LHCN-M2 (cell line): ENCODE measurements around the gene MSRB1. TPM values are rescaled to one million over a fixed set of nuclear protein-coding genes. Genes with fewer than 3 reads are reported as not detected.
"Not testable (repeated sequence)": the region's sequence is repeated elsewhere in the genome, so short reads cannot be mapped to it uniquely, and the experiment has no call there.

Source experiments
- DNase-seq: peaks from one replicate; pipeline ENCODE4 v3.0.0-alpha.2; 2012; ENCODE audit warnings: low read depth
- total RNA-seq: library from RNA; depleted of rRNA; stranded (reverse); fragments of >200 nt; gene quantifications from 2 replicates; pipeline ENCODE4 v1.2.3, GENCODE V29; 2014

The MSRB1 gene
- total RNA-seq, 1 experiment from 2014 or later: 14.4 TPM

DNA sequence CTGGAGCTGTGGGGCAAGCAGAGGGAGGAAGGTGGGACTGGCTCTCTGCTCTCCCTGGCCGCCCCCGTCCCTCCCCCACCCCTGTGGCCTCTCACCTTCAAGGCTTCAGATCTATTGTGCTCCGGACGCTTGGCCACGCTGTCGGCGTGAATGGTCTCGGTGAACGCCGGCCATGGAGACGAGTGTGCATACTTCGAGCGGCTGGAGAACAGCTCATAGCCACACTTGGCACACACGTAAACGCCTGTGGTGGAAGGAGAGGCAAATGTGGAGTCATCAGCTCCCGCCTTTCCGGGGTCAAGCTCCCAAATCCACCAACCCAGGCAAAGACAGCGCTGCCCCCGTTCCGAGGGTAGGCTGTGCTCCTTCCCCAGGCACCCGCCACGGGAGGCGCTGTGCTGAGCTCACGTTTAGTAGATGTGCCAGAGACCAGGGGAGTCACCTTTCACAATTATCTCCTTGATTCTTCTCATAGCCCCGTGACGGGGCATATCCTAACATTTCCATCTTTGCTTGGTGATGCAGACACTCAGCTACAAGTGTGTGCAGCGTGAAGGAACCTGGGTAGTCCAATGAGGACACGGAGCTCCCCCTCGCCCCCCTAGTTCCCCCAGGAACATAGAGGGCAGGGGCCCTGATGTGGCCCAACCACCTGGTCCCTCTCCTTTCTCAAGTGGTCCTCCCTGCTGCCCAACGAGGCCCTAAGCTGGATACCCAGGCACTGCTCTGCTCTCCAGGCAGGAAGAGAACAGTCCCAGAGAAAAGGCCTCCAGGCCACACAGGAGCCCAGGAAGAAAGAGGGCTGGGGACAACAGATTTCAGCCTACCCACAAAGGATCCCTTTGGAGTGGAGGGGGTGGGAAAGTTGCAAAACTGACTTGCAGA is 1.6 kb downstream of the MSRB1 start:
- DNase-seq: no peak

DNA sequence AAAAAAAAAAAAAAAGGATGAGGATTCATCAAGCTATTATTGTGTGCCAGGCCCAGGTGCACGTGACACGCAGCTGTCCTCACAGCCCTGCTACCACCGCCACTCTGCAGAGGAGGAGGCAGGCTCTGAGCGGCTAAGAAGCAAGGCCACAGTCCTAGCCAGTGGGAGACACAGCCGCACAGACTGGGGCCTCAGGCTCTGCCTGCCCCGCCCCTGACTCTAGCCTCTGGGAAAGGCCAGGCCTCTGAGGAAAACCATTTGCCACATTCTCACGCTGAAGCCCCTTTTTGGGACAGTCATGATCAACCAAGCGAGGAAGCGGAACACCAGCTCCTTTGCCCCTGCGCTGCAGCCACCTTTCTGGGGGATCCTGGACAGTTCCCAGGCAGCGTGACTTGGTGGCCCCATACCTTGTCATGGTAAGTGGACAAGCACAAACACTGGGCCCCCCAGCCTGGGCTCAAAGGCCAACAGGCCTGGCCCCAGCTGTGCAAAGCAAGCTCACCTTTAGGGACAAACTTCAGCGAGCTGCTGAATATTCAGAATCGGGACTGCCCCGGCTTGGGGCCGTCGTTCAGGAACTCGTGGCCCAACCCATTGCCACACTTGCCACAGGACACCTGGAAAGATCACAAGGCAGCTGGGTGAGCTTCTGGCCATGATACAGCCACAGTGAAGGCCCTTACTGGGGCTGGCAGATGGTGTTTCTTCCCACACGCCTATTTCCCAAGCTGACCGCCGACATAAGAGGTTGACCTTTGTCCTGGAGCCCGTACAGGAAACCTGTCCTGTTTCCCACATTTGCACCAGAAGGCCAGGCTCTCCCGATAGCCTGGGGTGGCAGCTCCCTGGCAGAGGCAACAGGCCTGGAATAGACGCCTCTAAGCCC is 2.5 kb downstream of the MSRB1 start:
- no peak for DNase-seq

DNA sequence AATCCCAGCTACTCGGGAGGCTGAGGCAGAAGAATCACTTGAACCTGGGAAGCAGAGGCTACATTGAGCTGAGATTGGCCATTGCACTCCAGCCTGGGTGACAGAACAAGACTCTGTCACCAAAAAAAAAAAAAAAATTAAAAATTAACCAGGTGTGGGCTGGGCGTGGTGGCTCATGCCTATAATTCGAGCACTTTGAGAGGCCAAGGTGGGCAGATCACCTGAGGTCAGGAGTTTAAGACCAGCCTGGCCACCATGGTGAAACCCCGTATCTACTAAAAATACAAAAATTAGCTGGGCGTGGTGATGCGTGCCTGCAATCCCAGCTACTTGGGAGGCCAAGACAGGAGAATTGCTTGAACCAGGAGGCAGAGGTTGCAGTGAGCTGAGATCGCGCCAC is 3.2 kb downstream of the MSRB1 start:
- not testable (repeated sequence) for DNase-seq

DNA sequence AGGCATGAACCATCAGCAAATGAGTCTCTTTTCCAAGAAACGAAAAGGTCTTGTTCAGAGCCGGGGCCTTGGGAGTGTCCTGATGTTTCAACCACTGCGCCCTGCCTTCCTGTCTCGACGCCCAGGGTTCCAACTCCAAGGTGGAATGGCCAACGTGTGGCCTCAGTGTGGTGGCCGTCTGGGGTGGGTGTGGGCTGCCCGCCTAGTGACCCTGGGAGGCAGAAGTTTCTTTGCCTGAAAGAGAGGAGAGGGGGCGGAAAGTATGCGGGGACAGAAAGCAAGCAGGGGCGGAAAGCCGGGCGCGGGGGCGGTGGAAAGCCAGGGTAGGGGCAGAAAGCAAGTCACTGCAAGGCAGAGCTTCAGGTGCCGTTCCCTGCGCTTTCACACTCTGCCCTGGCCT is 4.1 kb downstream of the MSRB1 start:
- DNase-seq: no peak

DNA sequence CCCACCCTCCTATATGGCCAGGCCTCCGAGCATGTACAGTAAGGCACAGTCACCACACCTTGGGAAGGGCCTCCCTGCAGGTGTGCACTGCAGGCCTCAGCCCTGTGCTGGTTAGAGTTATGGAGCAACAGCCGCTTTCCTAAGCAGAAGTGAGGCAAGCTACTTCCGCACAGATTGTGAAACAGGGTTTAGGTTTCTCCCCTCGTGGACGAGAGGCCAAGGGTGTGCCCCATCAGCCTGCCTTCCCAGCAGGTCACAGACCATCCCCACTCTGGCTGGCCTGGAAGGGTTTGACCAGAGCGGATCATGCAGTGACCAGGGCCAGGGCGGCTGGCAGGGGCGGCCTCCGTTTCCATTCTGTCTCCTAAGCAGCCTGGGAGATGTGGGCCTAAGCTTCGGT is 4.7 kb downstream of the MSRB1 start:
- DNase-seq: no peak

DNA sequence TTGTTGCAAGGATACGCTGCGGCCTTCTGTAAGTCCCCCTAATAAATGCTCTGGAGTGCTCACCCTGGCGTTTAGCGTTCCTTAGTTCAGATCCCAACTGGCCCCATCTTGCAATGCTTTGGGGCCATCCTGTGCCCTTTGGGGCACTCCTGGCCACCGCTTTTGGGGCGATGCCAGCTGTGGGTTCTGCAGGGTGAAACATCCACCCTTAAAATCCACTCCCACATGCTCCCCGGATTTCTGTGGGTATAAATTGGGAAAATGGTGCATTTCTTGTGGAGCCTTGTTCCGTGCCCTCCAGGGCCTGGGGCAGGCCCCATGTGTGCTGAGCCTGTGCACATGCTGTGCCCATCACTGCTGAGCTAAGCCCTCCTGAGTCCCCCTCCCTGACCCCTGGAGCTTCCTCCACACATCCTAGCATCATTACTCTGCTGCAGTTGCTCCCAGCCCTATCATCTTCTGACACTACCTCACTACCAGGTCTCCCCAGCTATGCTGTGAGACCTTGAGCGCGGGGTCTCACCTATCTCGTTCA is 6.0 kb downstream of the MSRB1 start:
- no peak for DNase-seq

DNA sequence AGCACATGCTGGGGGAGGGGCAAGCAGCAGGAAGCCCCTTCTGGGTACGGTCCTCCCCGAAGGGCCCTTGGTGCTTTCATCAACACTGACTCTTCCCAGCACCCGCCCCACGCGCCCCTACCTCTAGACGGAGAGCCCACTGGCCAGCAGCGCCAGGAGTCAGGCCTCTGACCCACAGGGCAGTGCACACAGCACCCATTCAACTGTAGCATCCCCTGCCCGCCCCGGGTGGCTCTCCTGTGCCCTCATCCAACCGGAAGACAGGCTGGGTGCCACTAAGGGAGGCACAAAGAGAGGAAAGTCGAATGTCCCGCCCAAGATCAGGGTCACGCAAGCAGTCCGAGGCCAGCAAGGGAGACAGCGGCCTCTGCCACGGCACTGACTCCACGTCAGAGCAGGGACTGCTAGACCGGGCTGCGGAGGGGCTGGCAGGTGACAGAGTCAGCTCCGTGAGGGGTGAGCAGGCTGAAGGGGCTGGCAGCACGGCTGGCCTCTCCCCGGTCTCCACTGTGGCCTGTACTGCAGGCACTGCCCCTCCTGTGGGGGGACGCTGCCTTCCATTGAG is 9.8 kb downstream of the MSRB1 start:
- no peak for DNase-seq

DNA sequence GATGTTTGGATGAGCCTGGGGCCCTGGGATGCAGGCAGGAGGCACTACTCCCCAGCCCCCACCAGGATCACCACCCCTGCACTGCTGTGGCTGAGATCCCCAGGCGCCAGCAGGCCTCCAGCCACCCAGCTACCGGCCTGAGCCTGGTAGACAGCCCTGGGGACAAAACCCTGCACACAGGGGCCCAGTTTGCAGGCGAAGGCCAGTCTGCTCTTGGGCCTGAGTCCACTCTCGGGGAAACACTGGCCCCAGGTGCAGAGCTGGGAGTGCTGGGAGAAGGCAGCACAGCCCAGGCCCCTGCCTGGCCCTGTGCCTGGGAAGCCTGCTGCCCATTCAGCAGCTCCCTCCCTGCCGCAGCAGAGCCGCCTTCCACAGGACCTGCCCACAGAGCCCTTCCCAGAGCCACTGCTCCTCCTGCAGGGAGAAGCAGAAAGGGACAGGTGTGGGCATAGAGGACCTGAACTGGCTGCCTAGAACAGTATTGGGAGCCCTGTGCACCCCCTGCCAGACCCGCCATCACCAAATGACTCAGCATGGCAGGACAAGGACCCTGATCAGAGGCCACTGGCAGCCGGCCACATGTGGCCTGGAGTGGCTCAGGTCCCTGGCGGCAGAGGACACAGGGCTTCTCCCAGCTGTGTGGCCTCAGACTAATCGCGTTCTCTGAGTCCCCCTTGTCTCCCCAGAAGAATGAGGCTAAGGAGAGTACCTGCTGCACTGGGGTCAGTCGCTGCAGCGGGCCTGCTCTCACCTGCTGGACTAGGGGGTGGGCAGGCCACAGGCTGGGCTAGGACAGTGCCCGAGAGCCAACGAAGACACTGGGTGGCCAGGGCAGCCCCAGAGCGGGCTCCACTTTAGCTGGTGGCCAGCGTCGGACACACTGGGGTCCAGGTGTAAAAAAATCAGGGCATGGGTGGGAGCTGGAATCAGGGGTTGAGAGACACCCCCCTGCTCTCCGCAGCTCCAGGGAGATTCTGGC is 10.7 kb downstream of the MSRB1 start:
- DNase-seq: no peak

DNA sequence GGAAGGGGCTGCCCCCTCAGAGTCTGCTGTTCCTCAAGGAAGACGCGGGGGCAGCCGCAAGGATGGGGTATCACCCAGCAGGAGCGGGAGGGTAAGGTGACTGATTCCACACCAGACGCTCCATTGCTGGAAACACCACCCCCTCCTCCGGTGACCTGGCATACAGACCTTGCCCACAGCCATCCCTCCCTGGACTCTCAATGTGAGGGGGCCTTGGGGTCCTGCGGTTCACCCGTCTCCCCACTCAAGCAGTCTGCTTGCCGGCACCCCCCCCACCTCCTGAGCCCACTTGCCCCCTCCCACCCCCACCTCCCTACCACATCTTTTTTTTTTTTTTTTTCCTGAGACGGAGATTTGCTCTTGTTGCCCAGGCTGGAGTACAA is 12.7 kb downstream of the MSRB1 start:
- no peak for DNase-seq

DNA sequence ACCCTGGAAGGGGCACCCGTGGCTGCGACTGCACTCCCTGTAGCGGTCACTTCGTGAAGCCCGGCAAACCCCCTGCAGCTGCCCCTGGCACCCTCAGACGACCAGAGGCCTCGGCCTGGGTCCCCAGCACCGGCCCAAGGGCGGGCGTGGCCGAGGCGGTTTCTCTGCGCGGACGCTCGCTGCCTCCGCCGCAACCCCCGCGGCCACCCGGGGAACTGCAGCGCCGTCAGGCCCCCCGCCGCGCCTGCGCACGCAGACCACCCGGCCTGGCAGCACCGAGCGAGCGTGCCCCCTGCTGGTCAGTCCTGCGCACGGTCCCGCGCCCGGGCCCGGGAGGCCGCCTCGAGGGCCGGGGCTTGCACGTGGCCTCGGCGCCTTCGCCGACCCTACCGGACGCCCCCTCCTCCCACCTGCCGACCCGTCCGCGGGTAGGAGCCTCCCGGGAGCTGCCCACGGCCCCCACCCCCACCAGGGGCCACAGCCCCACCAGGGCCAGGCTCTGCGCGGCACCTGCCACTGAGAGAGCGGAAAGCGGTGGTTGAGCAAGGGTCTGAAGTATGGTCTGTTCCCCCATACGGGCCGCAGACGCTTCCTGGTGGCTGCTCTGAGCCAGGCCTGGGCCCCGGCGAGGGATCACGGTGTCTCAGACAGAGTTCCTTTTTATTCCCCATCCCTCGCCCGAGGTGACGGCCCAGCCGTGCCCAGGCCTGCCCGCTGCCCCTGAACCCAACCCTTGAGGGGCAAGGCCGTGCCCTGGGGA is 13.2 kb downstream of the MSRB1 start:
- peak; percentile 68 for DNase-seq

DNA sequence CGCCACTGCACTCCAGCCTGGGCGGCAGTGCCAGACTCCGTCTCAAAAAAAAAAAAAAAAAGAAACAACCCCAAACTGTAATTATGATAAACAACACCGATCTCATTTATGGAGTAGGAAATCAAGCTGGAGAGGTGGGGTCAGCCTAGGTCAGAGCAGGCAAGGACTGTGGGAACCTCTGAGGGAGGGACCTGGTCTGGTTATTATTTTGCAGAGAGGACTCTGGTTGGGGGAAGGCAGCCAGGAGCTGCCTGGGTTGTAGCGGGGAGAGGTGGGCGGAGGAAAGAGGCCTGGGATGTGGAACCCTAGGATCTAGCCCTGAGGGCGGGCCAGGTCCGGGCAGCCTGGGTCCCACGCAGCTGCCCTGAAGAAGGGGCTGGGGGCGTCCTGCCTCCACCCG is 13.9 kb downstream of the MSRB1 start:
- no peak for DNase-seq

DNA sequence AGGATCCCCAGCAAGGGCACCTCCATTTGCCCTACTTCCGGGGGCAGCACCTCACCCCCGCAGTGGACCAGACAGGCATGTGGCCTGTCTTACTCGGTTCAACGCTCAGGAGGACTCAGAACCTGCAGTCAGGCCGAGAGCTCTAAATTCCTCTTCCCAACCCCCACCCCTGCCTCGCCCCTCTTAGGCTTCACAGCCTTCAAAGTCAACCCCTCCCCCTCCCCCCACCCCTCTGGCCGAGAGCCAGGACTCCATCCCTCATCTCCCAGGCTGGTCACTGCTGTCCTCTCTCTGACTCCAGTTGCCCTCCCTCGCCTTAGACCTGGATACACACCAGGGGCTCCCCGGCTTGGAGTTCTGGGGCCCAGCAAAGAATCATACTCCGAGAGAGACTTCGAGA is 16.7 kb downstream of the MSRB1 start:
- DNase-seq: no peak

DNA sequence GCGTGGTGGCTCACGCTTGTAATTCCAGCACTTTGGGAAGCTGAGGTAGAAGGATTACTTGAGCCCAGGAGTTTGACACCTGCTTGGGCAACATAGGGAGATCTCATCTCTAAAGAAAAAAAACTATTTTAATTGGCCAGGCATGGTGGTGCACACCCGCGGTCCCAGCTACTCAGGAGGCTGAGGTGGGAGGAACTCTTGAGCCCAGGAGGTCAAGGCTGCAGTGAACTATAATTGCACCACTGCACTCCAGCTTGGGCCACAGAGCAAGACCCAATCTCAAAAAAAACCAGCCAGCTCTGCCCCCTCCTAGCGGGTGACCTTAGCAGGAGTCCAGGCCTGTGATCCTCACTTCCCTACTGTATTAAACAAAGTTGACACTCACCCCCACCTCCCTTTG is 18.9 kb downstream of the MSRB1 start:
- no peak for DNase-seq

DNA sequence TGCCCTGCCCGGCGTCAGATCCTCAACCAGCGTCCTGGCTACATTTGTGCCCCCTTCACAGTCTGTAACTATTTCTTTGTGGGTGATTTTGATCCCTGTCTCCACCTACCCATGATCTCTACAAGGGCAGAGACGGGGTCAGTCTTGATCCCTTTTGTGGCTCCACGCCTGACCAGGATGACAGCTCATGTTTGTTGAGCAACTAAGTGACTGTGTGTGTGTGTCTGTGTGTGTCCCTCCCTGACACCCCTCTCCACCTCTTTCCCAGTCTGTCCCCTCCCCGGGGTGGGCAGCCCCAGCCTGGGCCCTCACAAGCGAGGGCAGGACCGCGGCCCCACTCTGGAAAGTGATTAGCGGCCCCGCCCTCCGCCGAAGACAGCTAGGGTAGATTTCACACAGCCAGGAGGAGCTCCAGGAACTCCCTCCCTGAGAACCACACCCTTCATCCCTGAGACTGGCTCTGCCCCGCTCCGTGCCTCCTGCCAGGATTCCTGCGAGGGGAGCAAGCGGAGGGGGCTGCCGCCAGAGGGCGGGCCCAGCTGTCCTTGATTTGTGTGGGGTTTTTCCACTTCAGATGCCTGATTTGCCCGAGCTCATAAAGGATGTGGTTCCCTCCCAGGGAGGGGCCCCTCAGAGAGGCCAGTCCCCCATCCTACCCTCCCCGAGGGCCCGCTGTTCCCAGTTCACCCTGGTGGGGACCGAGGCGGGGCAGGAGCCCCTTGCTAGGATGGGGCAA is 19.5 kb downstream of the MSRB1 start:
- DNase-seq: no peak

DNA sequence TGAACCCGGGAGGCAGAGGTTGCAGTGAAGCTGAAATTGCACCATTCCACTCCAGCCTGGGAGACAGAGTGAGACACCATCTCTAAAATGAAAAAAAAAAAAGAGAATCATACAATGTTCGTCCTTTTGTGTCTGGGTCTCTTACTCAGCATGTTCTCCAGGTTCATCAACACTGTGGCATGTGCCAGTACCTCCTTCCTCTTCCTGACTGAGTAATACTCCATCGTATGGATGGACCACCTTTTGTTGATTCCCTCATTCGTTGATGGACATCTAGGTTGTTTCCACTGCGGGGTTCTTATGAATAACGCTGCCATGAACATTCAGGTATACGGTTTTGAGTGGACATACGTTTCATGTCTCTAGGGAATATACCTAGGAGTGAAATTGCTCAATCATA is 20.6 kb downstream of the MSRB1 start:
- no peak for DNase-seq

DNA sequence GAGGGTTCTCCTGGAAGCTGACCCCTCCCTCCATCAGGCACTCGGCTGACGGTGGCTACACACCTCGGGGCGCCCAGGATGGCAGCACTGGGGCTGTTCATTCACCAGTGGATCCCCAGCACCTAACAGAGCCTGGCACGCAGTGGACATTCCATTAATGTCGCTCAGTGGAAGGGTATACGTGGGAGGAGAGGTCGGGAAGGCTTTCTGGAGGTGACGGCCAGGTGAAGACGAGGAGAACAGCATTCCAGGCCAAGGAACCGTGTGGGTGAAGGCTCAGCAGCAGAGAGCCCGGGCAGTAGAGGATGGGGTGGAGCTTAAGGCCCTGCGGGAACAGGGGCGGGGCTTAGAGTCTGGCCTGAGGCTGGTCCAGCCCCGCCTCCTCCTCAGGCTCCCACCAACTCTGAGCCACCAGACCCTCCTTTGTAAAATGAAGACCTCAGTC is 22.2 kb downstream of the MSRB1 start:
- DNase-seq: no peak

DNA sequence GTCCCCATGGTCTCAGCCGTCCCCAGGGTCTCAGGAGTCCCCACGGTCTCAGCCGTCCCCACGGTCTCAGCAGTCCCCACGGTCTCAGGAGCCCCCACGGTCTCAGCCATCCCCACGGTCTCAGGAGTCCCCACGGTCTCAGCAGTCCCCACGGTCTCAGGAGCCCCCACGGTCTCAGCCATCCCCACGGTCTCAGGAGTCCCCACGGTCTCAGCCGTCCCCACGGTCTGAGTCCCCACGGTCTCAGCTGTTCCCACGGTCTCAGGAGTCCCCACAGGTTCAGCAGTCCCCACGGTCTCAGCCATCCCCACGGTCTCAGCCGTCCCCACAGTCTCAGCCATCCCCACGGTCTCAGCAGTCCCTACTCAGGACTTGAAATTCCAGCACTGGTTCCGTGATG is 22.9 kb downstream of the MSRB1 start:
- DNase-seq: not testable (repeated sequence)

DNA sequence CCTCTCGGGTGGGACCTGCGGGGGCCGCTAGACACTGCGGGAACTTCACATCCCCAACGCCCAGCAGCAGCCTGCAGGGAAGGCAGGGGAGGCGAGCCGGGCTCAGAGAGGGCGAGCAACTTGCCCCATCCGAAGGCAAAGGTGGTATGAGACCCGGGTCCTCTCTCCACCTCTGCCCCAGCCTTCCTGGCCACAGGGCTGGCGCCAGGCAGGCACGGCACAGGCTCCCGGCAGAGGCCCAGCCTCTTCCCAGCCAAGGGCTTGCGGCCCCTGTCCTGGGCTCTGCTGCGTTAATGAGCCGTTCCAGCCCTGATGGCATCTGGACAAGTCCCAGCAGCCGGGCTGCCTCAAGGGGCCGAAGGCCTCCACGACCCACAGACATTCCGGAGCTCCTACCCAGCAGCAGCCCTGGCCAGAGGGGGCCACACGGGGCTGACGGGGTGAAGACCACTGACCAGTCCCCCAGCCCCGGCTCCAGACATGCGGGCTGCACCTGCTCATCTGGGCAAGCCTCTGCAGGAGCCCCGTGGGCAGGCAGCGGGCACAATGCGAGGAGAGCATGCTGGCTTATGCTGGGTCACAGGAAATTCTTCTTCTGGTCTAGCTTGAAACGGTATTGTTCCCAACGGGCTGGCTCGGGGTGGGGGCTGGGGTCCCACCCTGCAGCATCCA is 23.5 kb downstream of the MSRB1 start:
- no peak for DNase-seq
